C4-2B (cell line): ENCODE data around the gene PLCB3.

Source experiments
- CTCF ChIP-seq: fragments of 450-650 bp; conservative IDR thresholded peaks from 2 replicates; pipeline ENCODE4 v1.5.1; 2017; ENCODE audit warnings: mild to moderate bottlenecking
- ZFX ChIP-seq: fragments of 450-650 bp; IDR thresholded peaks from 2 replicates; pipeline ENCODE4 v1.6.1; 2017

DNA sequence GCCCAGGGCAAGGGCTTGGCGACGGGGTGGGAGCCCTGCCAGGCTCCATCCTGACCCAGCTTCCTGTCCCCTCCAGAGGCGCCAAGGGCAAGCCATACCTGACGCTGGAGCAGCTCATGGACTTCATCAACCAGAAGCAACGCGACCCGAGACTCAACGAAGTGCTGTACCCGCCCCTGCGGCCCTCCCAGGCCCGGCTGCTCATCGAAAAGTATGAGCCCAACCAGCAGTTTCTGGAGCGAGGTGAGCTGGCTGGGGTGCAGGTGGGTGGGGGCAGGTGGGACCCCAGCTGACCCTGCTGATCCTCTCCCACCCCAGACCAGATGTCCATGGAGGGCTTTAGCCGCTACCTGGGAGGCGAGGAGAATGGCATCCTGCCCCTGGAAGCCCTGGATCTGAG lies 5.0 kb downstream of the PLCB3 start:
- TF ChIP-seq CTCF, result no peak
- TF ChIP-seq ZFX, result no peak
